Measurements from ENCODE around the gene BAIAP2L1. TPM values are rescaled to one million over a fixed set of nuclear protein-coding genes. Genes with fewer than 3 reads are reported as not detected.

The BAIAP2L1 gene
- total RNA-seq, 1 donor from 2014 or later, result 28.0 TPM

DNA sequence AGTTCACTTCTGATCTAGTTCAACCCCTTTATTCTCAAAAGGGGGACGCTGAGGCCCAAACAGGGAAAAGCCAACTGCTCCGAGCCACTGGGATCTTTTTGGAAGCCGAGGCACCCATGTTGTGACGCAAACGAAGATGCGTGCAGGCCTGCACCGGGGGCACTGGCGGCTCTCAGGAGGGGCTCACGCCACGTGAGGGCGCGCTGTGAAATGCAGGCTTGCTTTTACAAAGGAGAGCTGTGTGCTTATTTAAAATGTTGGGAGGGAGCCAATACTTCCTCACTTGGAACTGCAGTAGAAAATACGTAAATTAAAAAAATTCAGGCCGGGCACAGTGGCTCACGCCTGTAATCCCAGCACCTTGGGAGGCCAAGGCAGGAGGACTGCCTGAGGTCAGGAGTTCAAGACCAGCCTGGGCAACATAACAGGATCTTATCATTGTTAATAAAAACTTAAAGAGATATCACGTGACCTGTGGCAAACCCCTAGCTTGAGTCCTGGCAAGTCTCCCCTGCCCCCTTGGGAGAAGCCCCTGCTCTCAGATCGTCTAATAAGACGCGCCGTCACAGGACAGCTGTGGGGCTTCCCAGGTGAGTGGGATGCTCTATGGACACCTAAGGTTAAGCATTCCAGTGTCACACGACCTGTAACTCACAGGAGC is 103.1 kb downstream of the BAIAP2L1 start:
- H3K36me3 Mint-ChIP-seq, result peaks cover 6% of the 10 kb centered on the region
- no peaks in the 10 kb centered on the region for H3K4me1 Mint-ChIP-seq (ENCODE audit: unreplicated experiment)
- no peaks in the 10 kb centered on the region for H3K27me3 Mint-ChIP-seq
- no peak overlapping the region for H3K4me3 Mint-ChIP-seq
- no peaks in the 10 kb centered on the region for H3K9me3 Mint-ChIP-seq
- no peak for DNase-seq (ENCODE audit: extremely low spot score, unreplicated experiment)
- no peak overlapping the region for H3K27ac Mint-ChIP-seq
- TF ChIP-seq, protein P1, sequence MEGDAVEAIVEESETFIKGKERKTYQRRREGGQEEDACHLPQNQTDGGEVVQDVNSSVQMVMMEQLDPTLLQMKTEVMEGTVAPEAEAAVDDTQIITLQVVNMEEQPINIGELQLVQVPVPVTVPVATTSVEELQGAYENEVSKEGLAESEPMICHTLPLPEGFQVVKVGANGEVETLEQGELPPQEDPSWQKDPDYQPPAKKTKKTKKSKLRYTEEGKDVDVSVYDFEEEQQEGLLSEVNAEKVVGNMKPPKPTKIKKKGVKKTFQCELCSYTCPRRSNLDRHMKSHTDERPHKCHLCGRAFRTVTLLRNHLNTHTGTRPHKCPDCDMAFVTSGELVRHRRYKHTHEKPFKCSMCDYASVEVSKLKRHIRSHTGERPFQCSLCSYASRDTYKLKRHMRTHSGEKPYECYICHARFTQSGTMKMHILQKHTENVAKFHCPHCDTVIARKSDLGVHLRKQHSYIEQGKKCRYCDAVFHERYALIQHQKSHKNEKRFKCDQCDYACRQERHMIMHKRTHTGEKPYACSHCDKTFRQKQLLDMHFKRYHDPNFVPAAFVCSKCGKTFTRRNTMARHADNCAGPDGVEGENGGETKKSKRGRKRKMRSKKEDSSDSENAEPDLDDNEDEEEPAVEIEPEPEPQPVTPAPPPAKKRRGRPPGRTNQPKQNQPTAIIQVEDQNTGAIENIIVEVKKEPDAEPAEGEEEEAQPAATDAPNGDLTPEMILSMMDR (conservative IDR thresholded peaks at IDR 0.05), result no peak

DNA sequence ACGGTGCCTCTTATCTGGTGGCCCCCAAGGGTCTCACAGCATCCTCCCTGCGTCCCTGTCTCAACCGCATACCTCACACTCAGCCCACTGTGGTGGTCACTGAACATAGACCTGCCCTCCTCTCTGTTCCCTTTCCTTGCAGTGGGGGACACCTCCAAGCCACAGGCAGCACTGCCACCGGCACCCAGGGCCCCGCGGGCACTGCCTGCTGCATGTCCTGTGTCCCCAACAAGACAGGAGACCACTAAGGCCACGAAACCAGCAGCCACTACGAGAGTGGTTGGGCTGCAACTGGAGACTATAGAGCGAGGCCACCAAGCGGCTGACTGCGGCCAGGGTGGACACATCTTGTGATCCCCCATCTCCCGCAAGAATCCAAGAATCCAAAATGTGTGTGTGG is 104.1 kb downstream of the BAIAP2L1 start:
- Mint-ChIP-seq H3K4me1 (ENCODE audit: unreplicated experiment) (no peaks in the 10 kb centered on the region), H3K27me3 (no peaks in the 10 kb centered on the region), H3K9me3 (no peaks in the 10 kb centered on the region), H3K36me3 (peaks cover 3% of the 10 kb centered on the region), H3K4me3 (no peak overlapping the region), H3K27ac (no peak overlapping the region)
- DNase-seq (ENCODE audit: extremely low spot score, unreplicated experiment), result no peak
- TF ChIP-seq, protein P1 (conservative IDR thresholded peaks at IDR 0.05), result no peak

DNA sequence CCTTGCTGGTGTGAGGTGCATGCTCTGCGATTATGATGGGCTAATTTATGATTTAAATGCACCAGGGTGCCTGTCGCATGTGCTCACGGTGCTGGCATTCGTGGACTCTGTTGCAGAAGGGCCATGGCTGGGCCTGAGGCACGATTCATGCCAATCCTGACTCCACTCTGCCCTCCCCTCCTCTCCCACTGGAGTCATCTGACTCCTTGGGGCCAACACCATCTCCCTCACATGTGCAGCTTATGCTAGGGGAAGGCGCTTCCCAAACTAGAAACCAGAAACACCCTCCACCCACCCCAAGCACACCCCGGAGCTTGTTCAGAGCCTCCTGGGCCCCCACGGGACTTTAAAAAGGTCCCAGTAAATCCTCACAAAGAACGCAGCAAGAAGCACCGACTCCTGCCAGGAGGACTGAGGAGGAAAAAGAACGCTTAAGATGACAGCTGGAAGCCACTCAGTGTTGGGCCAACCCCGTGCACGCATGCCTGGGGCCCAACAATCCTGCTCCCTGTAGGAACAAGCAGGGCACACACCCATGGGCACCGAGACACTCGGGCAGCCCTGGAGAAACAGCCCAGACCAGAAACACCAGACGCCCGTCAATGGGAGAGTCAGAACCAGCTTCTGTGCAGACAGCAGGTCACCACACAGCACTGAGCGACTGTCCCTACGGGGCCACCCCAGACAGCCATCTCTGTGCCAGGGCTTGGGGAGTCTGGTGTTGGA is 105.3 kb downstream of the BAIAP2L1 start:
- H3K9me3 Mint-ChIP-seq, result no peaks in the 10 kb centered on the region
- H3K27me3 Mint-ChIP-seq, result no peaks in the 10 kb centered on the region
- no peak for DNase-seq (ENCODE audit: extremely low spot score, unreplicated experiment)
- H3K4me3 Mint-ChIP-seq, result no peak overlapping the region
- H3K36me3 Mint-ChIP-seq, result no peaks in the 10 kb centered on the region
- peak overlapping the region; percentile 39 for H3K27ac Mint-ChIP-seq
- TF ChIP-seq, protein P1 (conservative IDR thresholded peaks at IDR 0.05), result no peak
- H3K4me1 Mint-ChIP-seq (ENCODE audit: unreplicated experiment), result no peaks in the 10 kb centered on the region

DNA sequence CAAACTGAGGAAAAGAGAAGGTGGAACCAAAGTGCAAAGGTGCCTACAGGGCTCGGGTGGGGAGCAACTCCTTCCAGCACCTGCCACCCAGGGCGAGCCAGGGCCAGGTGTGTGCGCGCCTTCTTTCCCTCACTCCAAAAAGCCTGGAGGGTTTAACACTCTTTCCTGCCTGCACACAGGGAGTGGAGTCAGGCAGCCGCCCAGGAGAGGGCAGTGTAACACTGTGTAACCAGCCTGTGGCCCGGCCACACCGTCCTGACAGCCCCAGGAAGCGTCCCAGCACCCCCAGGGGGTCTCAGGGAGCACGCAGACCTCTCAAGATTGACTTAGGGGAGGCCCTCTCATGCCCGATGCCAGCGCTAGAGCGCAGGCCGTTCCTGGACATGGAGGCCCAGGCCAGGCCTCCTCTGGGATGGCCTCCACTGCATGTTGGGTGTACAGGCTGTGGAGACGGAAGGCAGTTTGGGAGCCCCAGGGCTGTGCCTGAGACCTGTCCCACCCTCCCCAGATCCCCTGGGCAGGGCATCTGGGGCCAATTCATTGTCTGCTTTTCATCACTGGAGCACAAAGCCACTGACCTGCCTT is 106.0 kb downstream of the BAIAP2L1 start:
- peak overlapping the region; percentile 37 for H3K27ac Mint-ChIP-seq
- TF ChIP-seq, protein P1 (conservative IDR thresholded peaks at IDR 0.05), result peak; percentile 85
- no peak overlapping the region for H3K4me3 Mint-ChIP-seq

DNA sequence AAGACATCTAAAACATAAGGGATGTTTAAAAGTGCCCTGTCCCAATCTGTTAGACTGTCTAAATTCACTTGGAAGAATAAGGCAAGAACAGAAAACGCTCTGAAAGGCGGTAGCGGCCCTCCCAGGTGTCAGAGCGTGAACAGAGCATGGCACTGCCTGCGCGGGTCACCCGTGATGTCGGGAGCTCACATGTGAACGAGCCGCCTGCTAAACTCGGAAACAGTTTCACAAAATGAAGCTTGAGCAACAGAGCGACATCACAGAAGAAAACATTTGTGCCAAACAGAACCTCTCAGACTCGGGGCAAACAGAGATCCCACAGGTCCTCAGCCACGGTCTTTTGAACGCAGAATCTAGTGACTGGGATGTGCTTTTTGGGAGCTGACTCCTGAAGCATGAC is 106.6 kb downstream of the BAIAP2L1 start:
- Mint-ChIP-seq H3K9me3 (no peaks in the 10 kb centered on the region), H3K27ac (peak overlapping the region; percentile 37), H3K4me1 (ENCODE audit: unreplicated experiment) (no peaks in the 10 kb centered on the region), H3K27me3 (no peaks in the 10 kb centered on the region), H3K36me3 (no peaks in the 10 kb centered on the region), H3K4me3 (no peak overlapping the region)
- TF ChIP-seq, protein P1 (conservative IDR thresholded peaks at IDR 0.05), result no peak
- DNase-seq (ENCODE audit: extremely low spot score, unreplicated experiment), result no peak

More for the DNA sequence above, 106.0 kb downstream of the BAIAP2L1 start:
- DNase-seq (ENCODE audit: extremely low spot score, unreplicated experiment), result no peak
- Mint-ChIP-seq H3K9me3 (no peaks in the 10 kb centered on the region), H3K36me3 (no peaks in the 10 kb centered on the region), H3K4me1 (ENCODE audit: unreplicated experiment) (no peaks in the 10 kb centered on the region), H3K27me3 (no peaks in the 10 kb centered on the region)
